GM18951 (cell line): ENCODE measurements around the gene GPC5.
"Not testable (repeated sequence)": the region's sequence is repeated elsewhere in the genome, so short reads cannot be mapped to it uniquely, and the experiment has no call there.

Source experiments
- POLR2A ChIP-seq: IDR thresholded peaks from 4 replicates; pipeline ENCODE4 v1.6.1; 2011; ENCODE audit warnings: mild to moderate bottlenecking; ENCODE audit not compliant: insufficient read length, insufficient read depth; ENCODE audit errors: extremely low read depth
- in situ Hi-C: fragments of 300-500 bp; cut with MboI; formaldehyde crosslinking; loops from one replicate; pipeline ENCODE4 v1.12.0; 2022; ENCODE audit warnings: low sequenced_read_pairs, mixed read lengths, inconsistent platforms; ENCODE audit not compliant: unreplicated experiment

GPC5 gene

GRCh38 chr13:92734545-92734944, 1336.1 kb downstream of the GPC5 start:
- no peak for TF ChIP-seq POLR2A
- in situ Hi-C loops, result no loop called here

- in situ Hi-C loops, result no loop called here
- TF ChIP-seq POLR2A, result no peak
Observed at GRCh38 chr13:92735909-92736308, 1337.5 kb downstream of the GPC5 start.

DNA sequence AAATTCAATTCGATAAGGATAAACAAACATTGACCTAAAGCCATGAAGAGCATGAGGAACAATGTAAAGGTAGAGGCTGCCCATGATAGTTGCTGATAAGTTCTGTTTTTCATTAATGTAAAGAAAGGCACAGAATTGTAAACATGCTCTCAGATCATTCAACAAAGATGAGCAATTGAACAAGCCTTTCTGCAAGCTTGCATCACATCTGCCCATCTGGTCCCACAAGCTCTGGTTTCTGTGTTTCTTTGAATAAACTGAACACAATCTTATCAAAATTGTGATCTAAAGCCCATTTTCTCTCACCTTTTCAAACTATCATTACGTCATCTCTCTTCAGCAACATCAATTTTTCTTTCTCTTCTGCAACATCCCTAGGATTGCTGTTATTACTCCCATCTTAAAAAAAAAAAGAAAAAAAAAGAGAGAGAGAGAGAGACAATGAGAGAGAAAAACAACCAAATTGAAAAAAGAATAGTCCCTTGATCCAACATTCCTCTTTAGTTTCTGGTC, 1340.9 kb downstream of the GPC5 start:
- in situ Hi-C loops, result no loop called here
- TF ChIP-seq POLR2A, result no peak

GRCh38 chr13:92743992-92744391, 1345.6 kb downstream of the GPC5 start:
- TF ChIP-seq POLR2A, result no peak
- in situ Hi-C loops, result no loop called here

DNA sequence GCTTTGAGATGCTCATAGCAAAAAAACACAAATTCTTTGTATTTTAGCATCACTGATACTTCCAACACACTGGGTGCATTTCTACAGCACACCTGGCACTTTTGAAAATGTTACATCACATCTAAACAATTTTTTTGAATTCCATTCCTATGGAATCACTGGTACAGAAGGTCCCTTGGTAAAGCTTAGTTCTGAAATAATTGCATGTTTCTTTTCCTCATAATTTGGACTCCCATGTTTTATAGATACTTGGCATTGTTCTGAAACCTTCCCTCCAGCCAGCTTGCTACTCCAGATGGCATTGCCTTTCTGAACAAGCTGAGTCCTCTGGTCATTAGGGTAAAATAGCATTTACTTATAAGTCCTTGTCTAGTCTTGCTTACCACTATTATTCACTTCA, 1346.8 kb downstream of the GPC5 start:
- TF ChIP-seq POLR2A, result no peak
- in situ Hi-C loops, result no loop called here

- in situ Hi-C loops, result not testable (repeated sequence)
Observed at GRCh38 chr13:92752705-92753104, 1354.3 kb downstream of the GPC5 start.

GRCh38 chr13:92761710-92762109, 1363.3 kb downstream of the GPC5 start:
- TF ChIP-seq POLR2A, result no peak
- in situ Hi-C loops, result no loop called here

DNA sequence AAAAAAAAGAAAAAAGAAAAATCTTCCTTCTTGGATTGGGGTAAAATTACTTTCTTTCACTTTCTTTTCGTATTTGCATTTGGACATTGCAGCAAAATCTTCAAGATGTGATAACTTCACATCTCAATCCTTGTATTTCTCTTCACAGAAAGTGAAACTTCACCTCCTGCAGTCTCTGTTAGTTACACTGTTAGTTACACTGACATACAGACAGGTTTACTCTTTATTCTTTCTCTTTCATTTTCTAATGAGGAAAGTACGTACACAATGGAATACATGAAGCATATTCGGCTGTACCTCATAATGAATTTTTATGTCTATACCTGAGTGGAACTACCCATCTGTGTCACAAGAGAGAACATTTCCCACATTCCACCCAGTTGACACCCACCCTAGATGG, 1369.0 kb downstream of the GPC5 start:
- in situ Hi-C loops, result no loop called here
- TF ChIP-seq POLR2A, result no peak

DNA sequence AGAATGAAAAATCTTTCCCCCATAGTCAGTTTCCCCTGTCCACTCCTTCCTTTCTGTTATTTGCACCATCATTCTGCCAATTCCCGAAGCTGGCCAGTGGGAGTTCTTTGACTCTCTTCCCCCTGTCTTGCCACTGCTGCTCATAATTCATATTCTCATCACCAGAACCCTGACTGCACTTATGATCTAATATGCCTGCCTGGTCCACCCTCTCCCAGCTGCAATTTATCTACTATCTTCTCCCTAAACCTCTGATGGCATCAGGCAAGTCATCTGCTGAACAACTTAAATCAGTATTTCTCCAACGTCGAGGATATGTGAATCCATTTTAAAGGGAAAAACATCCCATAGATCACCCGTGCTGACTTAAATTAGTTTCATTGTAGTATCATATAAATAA, 1370.2 kb downstream of the GPC5 start:
- TF ChIP-seq POLR2A, result no peak
- in situ Hi-C loops, result no loop called here

GRCh38 chr13:92769046-92769445, 1370.6 kb downstream of the GPC5 start:
- no peak for TF ChIP-seq POLR2A

GRCh38 chr13:92775658-92776057, 1377.2 kb downstream of the GPC5 start:
- in situ Hi-C loops, result no loop called here
- TF ChIP-seq POLR2A, result no peak

More at GRCh38 chr13:92769046-92769445, 1370.6 kb downstream of the GPC5 start:
- in situ Hi-C loops, result no loop called here

DNA sequence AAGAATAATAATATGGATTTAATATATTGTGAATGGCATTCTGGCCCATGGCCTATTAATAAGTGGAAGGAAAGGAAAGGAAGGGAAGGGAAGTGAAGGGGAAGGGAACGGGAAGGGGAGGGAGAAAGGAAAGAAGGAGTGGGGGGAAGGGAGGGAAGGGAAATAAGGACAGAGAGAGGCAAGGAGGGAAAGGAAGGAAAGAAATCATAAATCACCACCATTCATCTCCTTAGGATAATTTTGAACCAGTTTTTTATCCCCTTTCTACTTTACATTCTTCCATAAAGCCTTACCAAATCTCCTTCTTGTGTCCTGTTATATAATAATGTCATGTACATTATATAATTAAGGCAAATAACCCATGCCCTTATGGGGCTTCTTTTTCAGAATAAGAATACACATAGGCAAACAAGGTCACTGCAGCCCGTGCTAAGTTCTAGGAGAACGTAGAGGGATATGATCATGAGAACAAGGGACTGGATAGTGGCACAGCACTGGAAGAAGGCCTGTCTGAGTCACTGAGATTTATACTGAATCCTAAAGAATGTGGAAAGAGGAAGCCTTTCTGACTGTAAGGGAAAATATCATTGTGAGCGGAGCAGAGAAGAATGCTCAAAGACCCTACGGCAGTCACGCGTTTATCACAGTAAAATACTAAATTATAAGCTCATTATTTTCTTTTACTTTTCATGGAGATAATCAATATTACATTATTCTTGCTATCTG, 1383.7 kb downstream of the GPC5 start:
- in situ Hi-C loops, result no loop called here
- no peak for TF ChIP-seq POLR2A

DNA sequence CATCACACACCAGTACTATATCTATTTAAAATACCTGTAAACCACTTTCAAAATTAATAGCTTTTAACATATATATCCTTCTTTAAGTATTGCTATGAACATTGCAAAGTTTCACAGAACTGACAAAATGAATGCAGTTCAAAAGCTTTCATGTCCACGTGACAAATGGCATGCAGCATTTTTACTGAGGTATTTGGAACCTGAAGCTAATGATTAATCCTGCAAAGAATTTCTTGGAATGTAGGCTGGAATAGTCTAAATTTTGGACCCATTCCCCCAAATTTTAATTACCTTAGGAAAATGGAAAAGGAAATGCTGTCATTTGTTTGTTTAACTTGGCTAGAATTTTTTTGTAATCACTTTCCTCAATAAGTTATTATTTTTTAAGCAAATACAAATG, 1404.4 kb downstream of the GPC5 start:
- in situ Hi-C loops, result no loop called here
- TF ChIP-seq POLR2A, result no peak

- in situ Hi-C loops, result no loop called here
Observed at GRCh38 chr13:92804346-92804745, 1405.9 kb downstream of the GPC5 start.

More at GRCh38 chr13:92804346-92804745, 1405.9 kb downstream of the GPC5 start:
- no peak for TF ChIP-seq POLR2A
